Activated T-cell treated with anti-CD3 and anti-CD28 coated beads, Interleukin-2, amount 50 U/mL, for 24 hours (primary cell): Measurements from ENCODE around the gene SPOCK3.
"Not testable (repeated sequence)": the region's sequence is repeated elsewhere in the genome, so short reads cannot be mapped to it uniquely, and the experiment has no call there.

Source experiments
- DNase-seq: peaks from one replicate; pipeline ENCODE4 v3.0.0-alpha.2; 2020
- H3K27ac Mint-ChIP-seq: 2 replicates; pipeline ENCODE4 v1.8.0; 2020; ENCODE audit warnings: mild to moderate bottlenecking, mixed read lengths
- H3K27me3 Mint-ChIP-seq: 2 replicates; pipeline ENCODE4 v1.8.0; 2020; ENCODE audit warnings: mixed read lengths
- H3K36me3 Mint-ChIP-seq: 2 replicates; pipeline ENCODE4 v1.8.0; 2020; ENCODE audit warnings: low read depth, mixed read lengths
- H3K4me1 Mint-ChIP-seq: 2 replicates; pipeline ENCODE4 v1.8.0; 2020; ENCODE audit warnings: low read depth, mixed read lengths
- H3K4me3 Mint-ChIP-seq: 2 replicates; pipeline ENCODE4 v1.8.0; 2020; ENCODE audit warnings: mild to moderate bottlenecking, moderate library complexity, mixed read lengths
- H3K9me3 Mint-ChIP-seq: 2 replicates; pipeline ENCODE4 v1.8.0; 2020; ENCODE audit warnings: mixed read lengths

Gene SPOCK3

GRCh38 chr4:166724369-166724768 is 509.9 kb downstream of the SPOCK3 start:
- H3K9me3 Mint-ChIP-seq: peaks cover 8% of the 10 kb centered on the region
- no peaks in the 10 kb centered on the region for H3K4me1 Mint-ChIP-seq
- H3K27ac Mint-ChIP-seq: no peak overlapping the region

GRCh38 chr4:166723532-166724140 is 510.7 kb downstream of the SPOCK3 start:
- H3K9me3 Mint-ChIP-seq: peaks cover 8% of the 10 kb centered on the region
- no peak overlapping the region for H3K27ac Mint-ChIP-seq
- no peaks in the 10 kb centered on the region for H3K4me1 Mint-ChIP-seq
- H3K36me3 Mint-ChIP-seq: no peaks in the 10 kb centered on the region
- H3K27me3 Mint-ChIP-seq: no peaks in the 10 kb centered on the region
- H3K4me3 Mint-ChIP-seq: no peak overlapping the region
- DNase-seq: no peak

More at GRCh38 chr4:166724369-166724768, 509.9 kb downstream of the SPOCK3 start:
- no peak for DNase-seq
- Mint-ChIP-seq H3K27me3 (no peaks in the 10 kb centered on the region), H3K36me3 (no peaks in the 10 kb centered on the region), H3K4me3 (no peak overlapping the region)

- not testable (repeated sequence) for H3K4me1 Mint-ChIP-seq, H3K27me3 Mint-ChIP-seq, DNase-seq, H3K4me3 Mint-ChIP-seq, H3K27ac Mint-ChIP-seq, H3K36me3 Mint-ChIP-seq
- peaks cover 21% of the 10 kb centered on the region for H3K9me3 Mint-ChIP-seq
Measured at GRCh38 chr4:166715748-166716713, 518.3 kb downstream of the SPOCK3 start.

- H3K36me3 Mint-ChIP-seq: no peaks in the 10 kb centered on the region
- no peaks in the 10 kb centered on the region for H3K27me3 Mint-ChIP-seq
- no peak overlapping the region for H3K4me3 Mint-ChIP-seq
- H3K4me1 Mint-ChIP-seq: no peaks in the 10 kb centered on the region
- DNase-seq: no peak
- H3K9me3 Mint-ChIP-seq: peaks cover 13% of the 10 kb centered on the region
- no peak overlapping the region for H3K27ac Mint-ChIP-seq
Measured at GRCh38 chr4:166700592-166700991, 533.7 kb downstream of the SPOCK3 start.

- no peak for DNase-seq
- no peak overlapping the region for H3K27ac Mint-ChIP-seq
- H3K27me3 Mint-ChIP-seq: no peaks in the 10 kb centered on the region
- peaks cover 2% of the 10 kb centered on the region for H3K9me3 Mint-ChIP-seq
- no peaks in the 10 kb centered on the region for H3K4me1 Mint-ChIP-seq
- no peaks in the 10 kb centered on the region for H3K36me3 Mint-ChIP-seq
- H3K4me3 Mint-ChIP-seq: no peak overlapping the region
Measured at GRCh38 chr4:166688835-166689234, 545.5 kb downstream of the SPOCK3 start.

GRCh38 chr4:166687828-166688227 is 546.5 kb downstream of the SPOCK3 start:
- no peak for DNase-seq
- Mint-ChIP-seq H3K27ac (no peak overlapping the region), H3K27me3 (no peaks in the 10 kb centered on the region), H3K36me3 (no peaks in the 10 kb centered on the region), H3K9me3 (peaks cover 2% of the 10 kb centered on the region), H3K4me3 (no peak overlapping the region), H3K4me1 (no peaks in the 10 kb centered on the region)
